Measurements from ENCODE around the gene TRIM26.
A peak's percentile ranks its signal among the peaks of the same experiment; 100 is the strongest.
"Not testable (repeated sequence)": the region's sequence is repeated elsewhere in the genome, so short reads cannot be mapped to it uniquely, and the experiment has no call there.

Gene TRIM26

DNA sequence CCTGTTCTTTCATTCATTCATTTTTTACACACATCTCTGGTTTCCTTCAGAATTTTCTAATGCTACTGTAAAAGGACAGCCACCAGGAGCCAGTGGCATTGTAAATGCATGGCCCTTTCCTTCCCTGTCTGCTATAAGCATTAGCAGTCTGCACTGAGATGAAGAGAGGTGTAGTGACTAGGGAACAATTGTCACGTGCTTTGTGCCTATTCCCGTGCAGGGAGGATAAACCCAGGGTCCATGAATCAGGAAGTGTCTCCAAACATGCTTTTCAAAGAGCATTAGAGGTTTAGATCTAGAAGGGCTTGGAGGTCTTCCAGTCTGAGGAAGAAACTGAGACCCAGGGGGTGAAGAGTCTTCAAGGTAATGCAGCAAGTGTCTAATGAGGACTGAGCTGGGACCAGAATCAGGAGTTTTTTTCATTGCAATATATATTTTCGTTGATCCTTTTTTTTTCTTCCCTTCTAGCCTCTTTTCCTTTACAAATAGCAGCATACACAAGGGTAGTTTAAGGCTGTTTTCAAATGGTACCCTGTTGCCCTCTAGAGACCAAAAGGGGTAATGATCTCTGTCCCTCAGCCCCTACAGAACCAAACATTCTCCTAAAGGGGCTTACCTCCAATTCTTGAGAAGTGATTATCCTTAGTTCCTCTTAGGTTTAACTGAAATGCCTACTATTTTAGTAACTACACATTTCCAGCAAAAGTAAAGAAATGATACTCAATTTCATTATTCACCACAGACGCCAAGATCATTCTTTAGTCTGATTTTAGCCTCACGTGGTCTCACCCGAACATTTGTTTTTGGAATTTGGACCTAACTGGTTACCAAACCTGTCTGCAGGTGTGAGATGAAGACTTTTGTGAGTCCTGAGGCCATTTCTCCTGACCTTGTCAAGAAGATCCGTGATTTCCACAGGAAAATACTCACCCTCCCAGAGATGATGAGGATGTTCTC is 43.3 kb downstream of the TRIM26 start:
- peak; percentile 47 for DNase-seq

DNA sequence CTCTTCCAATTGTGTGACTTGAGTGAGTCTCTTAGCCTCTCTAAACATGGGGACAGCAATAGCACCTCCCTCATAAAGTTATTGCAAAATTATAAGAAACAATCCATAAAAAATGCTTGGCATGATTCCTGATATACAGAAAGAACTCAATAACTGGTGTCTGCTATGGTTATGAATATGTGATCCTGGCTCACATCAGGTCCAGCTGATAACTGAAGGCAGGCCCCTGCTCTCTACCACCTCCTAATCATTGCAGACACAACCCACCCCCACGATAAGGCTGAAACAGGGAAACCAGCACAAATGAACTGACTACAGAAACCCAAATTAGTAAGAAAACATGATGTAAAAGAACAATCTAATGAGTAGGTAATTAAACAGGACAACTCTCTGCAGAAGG is 44.5 kb downstream of the TRIM26 start:
- DNase-seq = no peak

DNA sequence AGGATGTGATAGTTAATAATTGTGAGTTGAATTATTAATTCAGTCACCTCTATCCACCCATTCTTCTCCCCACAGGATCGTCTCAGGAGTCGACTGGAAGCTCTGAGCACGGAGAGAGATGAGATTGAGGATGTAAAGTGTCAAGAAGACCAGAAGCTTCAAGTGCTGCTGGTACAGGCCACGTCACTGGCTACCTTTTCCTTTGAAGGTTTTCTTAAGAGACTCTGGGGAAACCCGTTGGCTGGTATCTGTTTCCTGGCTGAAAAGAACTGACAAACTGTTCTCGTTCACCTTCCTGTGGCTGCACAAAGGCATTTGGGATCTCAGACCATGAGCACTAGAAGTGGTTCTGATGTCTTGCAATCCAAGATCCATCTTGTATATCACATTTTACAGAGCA is 46.1 kb downstream of the TRIM26 start:
- DNase-seq = no peak

DNA sequence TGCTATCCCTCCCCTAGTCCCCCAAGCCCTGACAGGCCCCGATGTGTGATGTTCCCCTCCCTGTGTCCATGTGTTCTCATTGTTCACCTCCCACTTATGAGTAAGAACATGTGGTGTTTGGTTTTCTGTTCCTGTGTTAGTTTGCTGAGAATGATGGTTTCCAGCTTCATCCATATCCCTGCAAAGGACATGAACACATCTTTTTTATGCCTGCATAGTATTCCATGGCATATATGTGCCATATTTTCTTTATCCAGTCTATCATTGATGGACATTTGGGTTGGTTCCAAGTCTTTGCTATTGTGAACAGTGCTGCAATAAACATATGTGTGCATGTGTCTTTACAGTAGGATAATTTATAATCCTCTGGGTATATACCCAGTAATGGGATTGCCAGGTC is 48.0 kb downstream of the TRIM26 start:
- DNase-seq = not testable (repeated sequence)

DNA sequence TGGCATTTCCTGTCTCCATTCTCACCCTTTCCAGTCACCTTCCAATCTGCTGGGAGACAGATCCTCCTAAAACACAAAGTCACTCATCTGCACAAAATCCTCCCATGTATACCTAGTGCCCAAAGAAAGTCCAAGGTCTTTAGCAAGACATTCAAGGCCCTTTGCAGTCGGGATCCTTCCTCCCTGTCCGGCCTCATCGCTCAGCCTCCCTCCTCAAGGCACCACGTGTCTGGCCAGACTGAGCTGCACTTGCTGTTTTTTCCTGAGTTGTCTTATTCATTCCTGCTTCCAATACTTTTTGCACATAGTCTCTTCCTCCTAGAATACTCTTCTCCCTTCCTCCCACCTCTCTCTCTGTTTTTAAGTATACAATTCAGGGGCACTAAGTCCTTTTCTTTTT is 48.5 kb downstream of the TRIM26 start:
- DNase-seq = no peak

DNA sequence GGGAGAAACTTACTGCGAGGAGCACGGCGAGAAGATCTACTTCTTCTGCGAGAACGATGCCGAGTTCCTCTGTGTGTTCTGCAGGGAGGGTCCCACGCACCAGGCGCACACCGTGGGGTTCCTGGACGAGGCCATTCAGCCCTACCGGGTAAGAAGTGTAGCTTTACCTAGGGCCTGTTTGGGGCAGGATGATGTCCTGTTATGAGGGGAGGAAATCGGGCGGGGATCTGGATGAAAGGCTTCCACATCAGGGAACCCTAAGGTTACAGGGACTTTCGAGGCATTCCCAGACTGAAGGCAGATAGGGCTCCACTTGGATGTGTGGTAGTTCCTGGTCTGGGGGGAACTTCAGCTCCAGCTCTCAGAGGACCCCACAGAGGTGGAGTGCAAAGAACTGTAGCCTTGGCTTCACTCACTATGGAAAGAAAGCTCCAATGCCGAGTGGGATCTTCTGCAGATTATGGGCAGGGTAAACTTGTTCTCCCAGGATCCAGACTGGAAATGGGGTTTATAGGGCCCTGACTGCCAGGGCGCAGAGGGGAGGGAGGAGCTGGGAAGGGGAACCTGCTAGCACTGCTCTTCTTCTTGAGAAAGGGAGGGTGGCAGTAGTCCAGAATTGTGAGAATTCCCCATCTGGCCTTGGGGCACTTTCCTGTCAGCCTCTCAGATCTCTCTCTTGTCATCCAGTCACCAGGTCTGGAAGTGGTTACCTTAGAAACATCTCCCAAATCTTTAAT is 49.1 kb downstream of the TRIM26 start:
- no peak for DNase-seq

DNA sequence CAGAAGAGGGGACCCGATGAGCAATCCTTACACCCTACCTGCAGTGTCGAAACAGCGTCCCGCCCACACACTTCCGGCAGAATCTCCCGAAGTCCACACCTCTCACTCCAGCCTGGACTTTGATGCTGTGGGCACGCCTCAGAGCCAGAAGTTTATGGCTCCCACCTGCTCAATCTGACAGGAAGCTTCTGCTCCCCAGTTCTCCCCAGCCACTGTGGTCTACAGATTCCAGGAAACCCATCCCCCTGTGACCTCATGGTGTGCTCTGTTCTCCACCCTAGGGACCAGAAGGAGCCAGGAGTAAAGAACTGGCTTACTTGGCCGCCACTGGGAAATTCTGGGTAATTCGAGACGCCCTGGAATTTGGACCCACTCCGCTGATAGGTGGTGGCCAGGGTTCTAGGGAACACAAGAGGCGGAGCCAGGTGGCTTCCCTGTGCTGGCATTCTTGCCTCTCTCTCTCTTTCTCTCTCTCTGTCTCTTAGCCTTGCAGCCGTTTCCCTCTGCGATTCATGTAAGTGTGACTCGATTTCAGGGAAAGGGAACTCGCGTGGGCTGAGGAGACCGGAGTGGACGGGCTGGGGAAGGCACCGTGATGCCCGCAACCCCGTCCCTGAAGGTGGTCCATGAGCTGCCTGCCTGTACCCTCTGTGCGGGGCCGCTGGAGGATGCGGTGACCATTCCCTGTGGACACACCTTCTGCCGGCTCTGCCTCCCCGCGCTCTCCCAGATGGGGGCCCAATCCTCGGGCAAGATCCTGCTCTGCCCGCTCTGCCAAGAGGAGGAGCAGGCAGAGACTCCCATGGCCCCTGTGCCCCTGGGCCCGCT is 49.9 kb downstream of the TRIM26 start, which contains the start of gene TRIM15:
Gene TRIM15 (plus strand): TSS at position 457 of the 828 bp plus-strand sequence. CDS start 139 bp downstream, at position 596.
- no peak for DNase-seq

DNA sequence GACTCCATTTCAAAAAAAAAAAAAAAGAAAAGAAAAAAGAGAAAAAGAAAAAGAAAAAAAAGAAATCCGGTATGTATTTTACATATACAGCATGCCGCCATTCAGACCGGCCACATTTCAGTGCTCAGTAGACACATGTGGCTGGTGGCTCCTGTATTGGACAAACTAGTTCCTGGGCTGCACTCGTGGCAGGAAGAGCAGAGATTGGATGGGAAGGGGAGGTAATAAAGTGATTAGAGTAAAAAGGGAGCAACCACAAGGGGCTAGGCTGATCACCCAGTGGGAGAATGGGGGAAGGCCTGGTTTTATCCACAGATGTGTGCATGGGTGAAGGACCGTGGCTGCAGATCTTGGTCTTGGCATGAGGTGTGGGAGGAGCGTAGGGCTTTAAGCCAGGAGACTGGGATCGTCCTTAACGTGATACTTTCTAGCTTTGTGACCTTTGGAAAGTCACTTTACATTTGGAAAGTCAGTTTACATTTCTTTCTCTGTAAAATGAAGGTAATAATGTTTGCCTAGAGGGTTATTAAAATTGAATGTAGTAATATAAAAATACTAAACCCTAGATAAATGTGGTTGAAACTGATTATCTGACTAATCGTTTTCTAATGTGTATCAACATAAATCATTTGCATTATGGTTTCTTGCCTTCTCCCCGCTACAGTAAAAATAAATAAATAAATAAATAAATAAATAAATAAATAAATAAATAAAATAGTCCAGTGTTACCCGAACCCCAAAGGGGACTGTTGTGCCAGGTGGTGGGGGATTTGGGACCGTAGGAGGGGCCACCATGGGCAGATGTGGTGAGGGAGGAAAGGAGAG is 50.7 kb downstream of the TRIM26 start:
- DNase-seq = no peak

DNA sequence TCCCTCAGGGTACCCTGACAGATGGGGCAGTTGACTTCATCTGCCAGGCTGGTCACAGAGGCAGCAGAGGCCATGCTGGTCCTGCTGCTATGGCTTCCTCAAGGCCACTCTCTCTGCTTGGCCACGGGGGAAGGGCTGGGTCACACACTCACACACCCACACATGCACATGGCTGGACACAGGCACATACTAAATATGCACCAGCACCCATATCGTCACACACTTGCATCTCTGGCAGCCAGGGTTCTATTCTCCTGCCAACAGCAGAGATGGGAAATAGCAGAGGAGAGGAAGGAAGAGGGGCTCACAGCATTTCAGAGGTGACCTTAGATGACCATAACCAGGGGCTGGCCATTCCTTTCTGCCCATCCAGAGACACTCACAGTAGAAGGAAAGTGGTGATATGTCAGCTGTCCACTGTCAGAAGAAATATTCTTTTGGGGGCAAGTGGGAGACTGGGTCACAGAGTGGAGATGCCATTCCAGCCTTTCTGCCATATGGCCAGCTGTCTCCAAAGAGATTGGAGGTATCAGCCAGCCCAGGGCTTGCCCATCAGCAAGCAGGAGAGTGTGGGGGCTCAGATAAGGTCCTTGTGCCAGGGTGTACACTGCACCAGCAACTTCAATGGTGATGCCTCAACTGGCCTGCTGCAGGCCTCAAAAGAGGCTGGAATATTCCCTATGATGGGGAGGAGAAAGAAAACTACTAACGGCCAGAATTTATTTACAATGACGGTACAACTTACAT is 52.2 kb downstream of the TRIM26 start, which contains the start of gene TRIM10:
Gene TRIM10 (minus strand): TSS at position 427 of the 747 bp plus-strand sequence. CDS start 353 bp downstream, at position 74.
- DNase-seq = no peak

DNA sequence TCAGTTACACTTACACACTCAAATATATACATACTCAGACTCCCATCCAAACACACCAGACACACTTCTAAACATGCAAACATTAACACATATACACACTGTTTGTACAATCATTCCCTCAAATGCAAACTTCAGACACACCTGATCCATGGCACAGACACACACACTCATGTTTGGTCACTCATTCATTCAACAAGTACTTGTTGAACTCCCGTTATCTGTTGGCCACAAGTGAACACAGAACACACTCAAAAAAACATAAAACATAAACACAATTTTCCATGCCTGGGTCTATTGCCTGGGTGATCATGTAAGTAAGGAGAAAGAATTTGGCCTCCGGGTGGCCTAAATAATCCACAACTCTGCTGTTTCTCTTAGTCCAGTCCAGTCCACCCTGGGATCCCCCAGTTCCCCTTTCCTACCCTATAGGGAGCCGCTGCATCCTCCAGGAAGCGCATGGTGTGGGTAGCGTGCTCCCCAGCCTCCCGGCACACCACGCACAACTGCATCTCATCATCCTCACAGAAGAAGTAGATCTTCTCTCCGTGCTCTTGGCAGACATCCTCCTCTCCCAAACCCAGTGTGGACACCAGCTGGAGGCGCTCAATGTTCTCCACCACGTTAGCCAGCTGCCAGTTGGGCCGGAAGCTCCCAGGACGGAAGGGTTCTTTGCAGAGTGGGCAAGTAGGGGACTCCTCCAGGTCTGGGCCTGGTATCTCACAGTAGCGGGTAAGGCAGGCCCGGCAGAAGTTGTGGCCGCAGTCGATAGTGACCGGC is 53.0 kb downstream of the TRIM26 start:
- no peak for DNase-seq

DNA sequence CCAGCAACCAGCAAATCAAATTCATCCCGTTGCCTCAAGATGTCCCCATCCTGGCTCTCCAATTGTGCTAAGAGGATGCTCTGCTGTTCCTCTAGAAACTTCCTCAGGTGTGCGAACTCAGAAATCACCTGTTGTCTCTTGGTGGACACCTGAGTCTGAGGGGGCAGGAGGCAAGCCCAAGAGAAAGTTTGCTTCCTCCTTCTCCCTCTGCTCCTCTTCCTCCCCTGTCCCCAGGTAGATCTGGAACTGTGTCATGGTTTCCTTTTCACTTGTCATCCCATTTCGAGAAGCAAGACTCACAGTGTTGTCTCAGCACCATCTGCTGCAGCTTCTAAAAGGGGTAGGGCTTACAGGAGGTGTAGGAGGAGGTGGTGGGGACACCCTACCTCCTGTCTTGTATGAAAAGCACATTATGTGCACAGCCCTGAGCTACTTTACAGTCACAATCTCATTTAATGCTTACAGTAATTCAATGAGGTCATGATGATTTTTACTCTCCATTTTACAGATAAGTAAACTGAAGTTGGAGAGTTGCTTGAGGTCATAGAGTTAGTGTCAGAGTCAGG is 54.6 kb downstream of the TRIM26 start:
- no peak for DNase-seq

DNA sequence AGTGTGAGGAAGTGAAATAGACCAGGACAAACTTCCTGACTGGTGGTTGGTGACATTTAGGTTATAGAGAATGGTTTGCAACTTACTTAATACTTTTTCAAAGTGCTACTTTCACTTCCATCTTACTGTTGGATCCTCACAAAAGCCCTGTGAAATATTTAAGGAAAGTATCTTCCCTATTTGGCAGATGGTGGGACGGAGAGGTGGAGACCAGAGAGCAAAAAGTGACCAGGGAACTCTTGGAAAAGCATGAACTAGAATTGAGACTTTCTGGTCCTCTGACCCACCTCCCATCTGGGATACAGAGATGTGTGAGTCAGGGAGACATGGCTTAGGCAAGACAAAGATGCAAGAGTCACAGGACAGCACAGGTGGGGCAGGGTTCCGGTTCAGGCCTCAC is 55.2 kb downstream of the TRIM26 start:
- no peak for DNase-seq

DNA sequence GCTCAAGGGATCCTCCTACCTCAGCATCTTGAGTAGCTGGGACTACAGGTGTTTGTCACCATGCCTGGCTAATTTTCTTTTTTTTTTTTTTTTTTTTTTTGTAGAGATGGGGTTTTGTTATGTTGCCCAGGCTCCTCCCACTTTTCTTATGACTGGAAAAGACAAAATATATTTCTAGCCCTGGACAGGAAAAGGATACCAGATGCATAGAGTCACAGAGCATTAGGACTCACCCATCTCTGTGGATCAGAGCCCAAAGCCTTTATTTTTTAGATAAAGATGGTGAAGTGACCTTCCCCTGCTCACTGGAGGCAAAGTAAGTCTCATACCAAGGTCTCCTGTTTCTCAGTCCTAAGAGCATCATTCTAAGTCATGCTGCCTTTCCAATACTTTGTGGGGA is 55.6 kb downstream of the TRIM26 start:
- DNase-seq = no peak

DNA sequence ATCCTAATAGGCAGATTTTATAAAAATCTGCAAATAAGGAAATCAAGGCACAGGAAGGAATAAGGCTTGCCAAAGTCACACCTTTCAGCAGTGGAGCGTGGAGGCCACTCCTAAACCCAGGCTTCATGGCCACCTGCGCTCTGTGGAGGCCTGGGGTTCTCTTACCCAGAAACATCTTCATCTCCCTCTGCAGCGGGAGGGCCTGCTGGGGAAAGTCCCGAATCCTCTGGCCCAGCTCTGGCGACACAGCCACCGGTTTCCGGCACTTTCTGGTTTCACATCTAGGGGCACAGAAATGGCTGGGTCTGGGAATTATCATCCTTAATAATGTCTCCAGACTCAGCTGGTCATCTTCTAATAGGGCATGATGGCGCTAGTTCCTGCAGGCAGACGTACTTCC is 56.4 kb downstream of the TRIM26 start:
- no peak for DNase-seq

DNA sequence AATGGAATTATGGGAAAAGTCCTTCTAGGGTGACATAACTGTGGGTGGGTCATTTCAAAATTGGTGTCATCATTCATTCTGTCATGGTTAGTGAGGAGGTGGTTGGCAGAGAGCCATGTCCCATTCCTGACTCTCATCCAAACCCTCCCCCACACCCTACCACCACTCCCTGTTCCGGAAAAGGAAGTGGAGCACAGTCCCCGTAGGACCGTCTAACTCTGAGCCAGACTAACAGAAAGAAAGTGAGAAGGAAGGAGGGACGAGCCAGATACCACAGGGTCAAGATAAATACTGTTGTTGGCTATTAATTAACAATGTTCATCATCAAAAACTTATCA is 57.0 kb downstream of the TRIM26 start:
- DNase-seq = no peak

DNA sequence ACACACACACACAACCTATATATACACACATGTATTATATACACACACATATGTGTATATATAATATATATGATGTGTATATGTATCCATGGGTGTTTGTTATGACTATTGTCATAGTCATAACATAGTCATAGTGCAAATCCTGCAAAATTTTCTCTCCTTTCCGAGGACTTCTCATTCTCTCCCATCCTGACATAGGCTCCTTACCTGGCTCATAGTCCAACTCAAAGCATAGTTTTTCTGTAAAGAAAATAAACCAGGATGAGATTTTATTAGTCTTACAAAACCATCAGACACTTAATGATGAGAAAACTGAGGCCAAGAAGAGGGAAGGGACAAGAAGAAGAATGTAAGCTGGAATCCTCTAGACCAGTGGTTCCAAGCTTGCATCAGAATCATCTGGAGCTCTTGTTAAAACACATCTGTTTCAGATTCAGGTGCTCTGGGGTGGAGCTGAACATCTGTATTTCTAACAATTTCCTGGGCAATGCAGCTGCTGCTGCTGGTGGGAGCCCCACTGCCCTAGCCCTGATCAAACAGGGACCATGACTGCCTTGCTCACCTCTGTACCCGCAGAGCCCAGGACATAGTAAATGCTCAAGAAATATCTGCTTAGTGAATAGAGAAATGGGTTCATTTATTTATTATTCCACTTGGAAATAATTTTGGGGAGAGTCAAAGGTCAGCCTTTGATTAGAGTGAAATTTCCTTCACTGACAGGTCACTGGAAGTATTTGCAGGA is 57.5 kb downstream of the TRIM26 start:
- DNase-seq = no peak

DNA sequence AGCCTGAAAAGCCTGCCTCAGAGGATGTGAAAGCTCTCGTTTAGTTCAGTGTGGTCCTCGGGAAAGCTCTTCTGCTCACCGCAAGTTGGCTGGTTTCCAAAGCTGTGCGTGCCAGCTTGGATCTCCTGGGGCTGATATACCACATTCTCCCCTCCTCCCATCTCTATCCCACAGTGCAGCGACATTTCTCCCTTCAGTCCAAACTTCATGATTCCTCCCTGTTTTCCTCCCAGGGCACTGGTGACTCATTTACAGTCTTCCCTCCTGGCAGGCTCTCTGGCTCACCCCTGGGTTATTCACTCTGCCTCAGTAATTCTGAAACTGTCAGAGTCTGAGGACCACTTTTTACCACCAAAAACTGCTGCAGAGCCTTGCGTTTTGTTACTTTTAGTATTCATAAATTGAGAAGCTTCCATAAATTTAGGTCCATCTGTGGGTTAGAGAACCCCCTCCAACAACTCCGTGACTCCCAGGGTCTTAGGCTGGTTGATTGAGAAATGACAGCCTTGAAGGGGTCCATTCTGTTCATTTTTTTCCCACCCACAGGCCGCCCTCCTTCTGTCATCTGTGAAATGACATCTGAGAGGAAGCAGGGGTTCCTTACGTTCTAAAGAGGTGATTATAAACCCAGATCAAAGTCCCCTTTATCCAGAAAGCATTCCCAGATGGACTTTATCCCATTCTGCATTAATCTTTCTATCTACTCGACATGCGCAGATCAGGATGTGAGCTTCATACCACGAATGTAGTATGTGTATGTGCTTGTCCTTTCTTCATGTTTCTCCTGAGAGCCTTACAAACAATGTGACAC is 58.3 kb downstream of the TRIM26 start:
- DNase-seq = no peak

DNA sequence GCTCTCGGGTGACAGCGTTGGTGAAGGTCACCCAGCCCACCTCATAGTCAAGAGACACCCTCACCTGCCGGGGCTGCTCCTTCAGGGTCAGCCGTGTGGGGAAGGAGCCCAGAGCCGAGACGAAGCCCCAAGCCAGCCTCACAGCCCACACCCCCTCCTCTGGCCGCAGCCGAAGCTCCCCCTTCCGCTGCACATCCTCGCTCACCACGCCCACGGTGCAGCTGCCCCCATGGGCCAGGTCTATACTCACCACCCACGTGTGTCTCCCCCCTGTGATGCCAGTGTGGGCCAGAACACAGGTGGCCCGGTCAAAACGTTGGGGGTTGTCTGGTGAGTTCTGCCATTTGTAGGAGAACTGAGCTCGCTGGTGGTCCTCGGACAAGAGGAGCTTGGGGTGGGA is 59.1 kb downstream of the TRIM26 start:
- no peak for DNase-seq
